AG08396 (cell line): Measurements from ENCODE around the gene NPTN.
"Not testable (repeated sequence)": the region's sequence is repeated elsewhere in the genome, so short reads cannot be mapped to it uniquely, and the experiment has no call there.

Experiments used
- DNase-seq: peaks from one replicate; pipeline ENCODE4 v3.0.0; 2012; ENCODE audit warnings: low spot score, mixed read lengths

NPTN gene

GRCh38 chr15:73570355-73571032, 62.7 kb downstream of the NPTN start:
- no peak for DNase-seq

GRCh38 chr15:73569361-73569760, 63.8 kb downstream of the NPTN start:
- no peak for DNase-seq

GRCh38 chr15:73568564-73569280, 64.5 kb downstream of the NPTN start:
- no peak for DNase-seq

GRCh38 chr15:73567020-73567419, 66.2 kb downstream of the NPTN start:
- no peak for DNase-seq

- no peak for DNase-seq
Measured at GRCh38 chr15:73564255-73564654, 68.9 kb downstream of the NPTN start.

GRCh38 chr15:73560501-73561117, 72.6 kb downstream of the NPTN start:
- peak; percentile 22 for DNase-seq

- DNase-seq = no peak
Measured at GRCh38 chr15:73558529-73558928, 74.7 kb downstream of the NPTN start.

GRCh38 chr15:73555080-73555479, 78.1 kb downstream of the NPTN start:
- DNase-seq = no peak

GRCh38 chr15:73550190-73550589, 83.0 kb downstream of the NPTN start:
- DNase-seq = no peak

GRCh38 chr15:73548925-73549324, 84.3 kb downstream of the NPTN start:
- DNase-seq = not testable (repeated sequence)

GRCh38 chr15:73541479-73541878, 91.7 kb downstream of the NPTN start:
- DNase-seq = no peak

- no peak for DNase-seq
Measured at GRCh38 chr15:73540161-73540560, 93.0 kb downstream of the NPTN start.

GRCh38 chr15:73539212-73540128, 93.7 kb downstream of the NPTN start:
- no peak for DNase-seq

- no peak for DNase-seq
Measured at GRCh38 chr15:73538563-73539211, 94.5 kb downstream of the NPTN start.

GRCh38 chr15:73538123-73538522, 95.1 kb downstream of the NPTN start:
- DNase-seq = no peak

- DNase-seq = no peak
Measured at GRCh38 chr15:73530649-73531048, 102.5 kb downstream of the NPTN start.

- no peak for DNase-seq
Measured at GRCh38 chr15:73527598-73527997, 105.6 kb downstream of the NPTN start.

GRCh38 chr15:73524919-73525318, 108.3 kb downstream of the NPTN start:
- DNase-seq = no peak

- DNase-seq = no peak
Measured at GRCh38 chr15:73522011-73522410, 111.2 kb downstream of the NPTN start.

GRCh38 chr15:73518876-73519733, 114.1 kb downstream of the NPTN start:
- DNase-seq = no peak
